NCI-H526 treated with DMSO at 0.1 percent for 48 hours (cell line): ENCODE results near the gene PPM1J.
A peak's percentile ranks its signal among the peaks of the same experiment; 100 is the strongest.
"Not testable (repeated sequence)": the region's sequence is repeated elsewhere in the genome, so short reads cannot be mapped to it uniquely, and the experiment has no call there.

ENCODE experiments used
- DNase-seq: peaks from one replicate; lab custom pipeline; 2025; lab: John Stamatoyannopoulos, UW

Gene PPM1J

DNA sequence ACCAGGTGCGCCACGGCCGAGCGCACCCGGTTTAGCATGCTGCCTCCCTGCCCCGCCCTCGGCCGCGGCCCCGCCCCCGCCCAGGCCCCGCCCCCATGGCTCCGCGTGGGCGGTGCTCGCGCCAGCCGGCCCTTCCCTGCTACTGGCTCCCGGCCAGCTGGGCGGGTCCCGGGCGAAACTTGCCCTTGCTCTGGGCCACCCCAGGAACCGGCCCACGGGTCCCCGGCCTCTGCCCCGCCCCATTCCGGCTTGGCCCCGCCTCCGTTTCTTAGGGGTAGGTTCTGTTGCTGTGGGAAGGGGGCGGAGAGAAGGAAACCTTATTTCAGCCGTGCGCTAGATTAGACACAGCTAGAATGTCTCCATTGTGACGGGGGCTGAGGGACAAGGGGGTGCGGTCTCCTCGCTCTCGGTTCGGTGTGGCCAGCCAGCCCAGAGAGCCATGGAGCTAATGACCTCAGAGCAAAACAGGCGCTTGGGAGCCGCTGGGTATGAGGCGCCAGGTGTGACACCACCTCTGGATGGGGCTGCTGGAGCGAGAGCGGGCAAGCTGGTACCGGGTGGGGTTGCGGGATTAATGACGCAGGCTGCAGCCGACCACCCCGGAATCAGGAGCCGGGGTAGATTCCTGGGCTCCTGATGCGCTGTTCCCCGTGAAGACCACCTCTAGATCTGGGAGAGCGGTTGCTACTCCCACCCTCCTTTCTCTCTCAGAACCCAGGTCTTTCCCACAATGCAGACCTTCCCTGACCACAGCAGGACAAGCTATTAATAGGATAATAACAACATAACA lies at the start of gene PPM1J:
Gene PPM1J, minus strand, starts transcription at position 69 of the 790 bp plus-strand sequence. Its CDS starts 31 bp downstream, at position 38.
- DNase-seq: peak; percentile 87

GRCh38 chr1:112762541-112763500 lies 47.7 kb upstream of the PPM1J start:
- DNase-seq: peak; percentile 91

DNA sequence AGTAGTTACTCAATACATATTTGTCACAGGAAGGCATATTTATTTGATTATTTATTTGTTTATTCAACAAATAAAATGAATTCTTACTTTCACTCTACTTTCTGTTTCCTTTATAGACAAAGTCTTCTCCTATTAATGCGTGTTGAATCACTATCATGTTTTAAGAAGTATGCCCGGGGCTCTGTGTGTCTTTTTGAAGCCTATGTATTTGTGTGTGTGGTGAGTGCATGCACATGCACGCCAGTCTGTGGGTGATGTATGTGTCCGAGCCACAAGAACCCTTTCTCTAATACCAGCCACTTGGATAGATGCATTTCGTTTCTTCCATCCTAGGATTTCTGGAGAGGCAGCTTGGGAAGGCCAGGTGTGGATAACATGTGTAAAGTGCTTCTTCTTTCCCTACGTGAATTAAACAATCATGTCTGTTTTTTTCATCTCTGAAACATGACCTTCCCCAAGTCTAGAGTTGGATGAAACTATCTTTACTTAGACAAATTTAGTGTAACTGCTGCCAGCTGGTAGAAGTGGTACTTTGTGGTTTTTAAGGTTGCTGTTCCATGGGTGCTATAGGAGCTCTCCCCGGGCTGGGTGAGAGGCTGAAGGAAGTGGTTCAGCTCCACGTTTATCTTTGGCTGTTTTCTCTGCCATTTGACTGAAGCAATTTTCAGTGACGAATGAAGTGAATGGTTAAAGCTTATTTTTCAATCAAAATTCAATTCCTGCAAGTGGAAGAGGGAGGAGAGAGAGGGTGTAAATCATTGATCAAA lies 46.8 kb upstream of the PPM1J start:
- DNase-seq: peak; percentile 97

DNA sequence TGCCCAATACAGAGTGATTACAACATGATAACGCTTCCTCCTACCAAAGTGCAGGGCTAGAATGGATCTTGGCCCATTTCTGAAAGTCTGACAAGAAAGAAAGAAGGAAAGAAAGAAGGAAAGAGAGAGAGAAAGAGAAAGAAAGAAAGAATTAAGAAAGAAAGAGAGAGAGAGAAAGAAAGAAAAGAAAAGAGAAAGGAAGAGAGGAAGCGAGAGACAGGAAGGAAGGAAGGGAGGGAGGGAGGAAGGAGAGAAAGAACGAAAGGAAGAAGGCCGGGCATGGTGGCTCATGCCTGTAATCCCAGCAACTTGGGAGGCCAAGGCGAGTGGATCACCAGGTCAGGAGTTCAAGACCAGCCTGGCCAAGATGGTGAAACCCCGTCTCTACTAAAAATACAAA lies 44.1 kb upstream of the PPM1J start:
- no peak for DNase-seq

DNA sequence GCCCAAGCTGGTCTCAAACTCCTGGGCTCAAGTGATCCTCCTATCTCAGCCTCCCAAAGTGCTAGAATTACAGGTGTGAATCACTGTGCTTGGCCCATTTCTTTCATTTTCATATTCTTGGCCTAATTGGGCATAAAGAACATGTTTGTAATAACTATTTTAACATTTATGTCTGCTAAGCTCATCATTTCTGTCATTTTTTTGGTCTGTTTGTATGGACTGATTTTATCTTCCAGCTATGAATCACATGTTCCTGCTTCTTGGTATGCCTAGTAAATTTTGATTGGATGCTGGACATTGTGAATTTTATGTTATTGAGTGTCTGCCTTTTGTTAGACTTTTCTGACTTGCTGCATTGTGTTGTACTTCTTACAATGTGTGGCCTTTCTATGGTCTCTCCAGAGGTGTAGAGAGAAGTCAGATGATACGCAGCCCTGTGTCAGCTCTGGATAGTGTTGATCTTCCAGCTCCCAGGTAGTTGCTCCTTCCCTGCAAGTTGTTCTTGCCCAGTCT lies 39.0 kb upstream of the PPM1J start:
- DNase-seq: no peak

GRCh38 chr1:112748396-112748795 lies 33.3 kb upstream of the PPM1J start:
- DNase-seq: no peak

DNA sequence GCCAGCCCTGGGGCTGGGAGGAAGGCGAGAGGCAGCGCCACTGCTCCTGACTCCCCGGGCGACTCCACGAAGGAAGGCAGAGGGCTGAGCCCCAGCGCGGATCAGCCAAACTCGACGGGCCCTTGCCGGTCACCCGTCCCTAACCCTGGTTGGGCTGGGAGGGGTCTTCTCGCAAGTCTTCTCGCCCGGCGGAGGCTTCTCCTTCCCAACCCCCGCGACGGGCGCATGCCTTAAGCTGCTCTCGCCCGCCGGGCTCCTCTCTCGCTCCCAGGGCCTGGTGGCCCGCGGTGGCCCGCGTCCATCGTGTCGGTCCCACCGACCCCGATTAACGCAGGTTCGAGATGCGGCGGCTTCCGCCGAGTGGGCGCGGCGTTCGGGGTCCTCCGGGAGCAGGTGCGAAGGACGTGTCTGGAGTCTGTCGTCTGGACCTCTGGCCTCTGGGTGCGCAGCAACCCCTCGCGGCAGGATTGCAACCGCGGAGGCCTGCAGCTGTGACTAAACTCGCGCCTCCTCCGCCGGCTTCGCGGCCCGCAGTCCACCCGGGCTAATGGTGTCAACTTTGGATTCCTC lies 29.0 kb upstream of the PPM1J start:
- DNase-seq: no peak

GRCh38 chr1:112743174-112744008 lies 28.3 kb upstream of the PPM1J start:
- no peak for DNase-seq

GRCh38 chr1:112737573-112737972 lies 22.4 kb upstream of the PPM1J start:
- DNase-seq: peak; percentile 7

- no peak for DNase-seq
Observed at GRCh38 chr1:112735752-112736151, 20.6 kb upstream of the PPM1J start.

DNA sequence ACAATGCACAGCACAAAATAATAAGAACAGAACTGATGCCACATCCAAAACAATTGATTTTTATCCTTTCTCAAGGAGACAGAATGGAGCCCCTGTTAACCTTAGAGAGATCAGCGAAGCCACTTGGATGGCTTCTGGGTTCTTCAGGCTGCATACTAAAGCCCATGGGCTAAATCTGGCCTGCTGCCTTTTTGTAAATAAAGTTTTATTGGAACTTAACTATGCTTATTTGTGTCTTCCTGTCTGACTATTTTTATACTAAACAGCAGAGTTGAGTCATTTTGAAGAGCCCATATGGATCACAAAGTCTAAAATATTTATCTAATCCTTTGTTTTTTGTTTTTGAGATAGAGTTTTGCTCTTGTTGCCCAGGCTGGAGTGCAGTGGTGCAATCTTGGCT lies 16.3 kb upstream of the PPM1J start:
- DNase-seq: no peak

DNA sequence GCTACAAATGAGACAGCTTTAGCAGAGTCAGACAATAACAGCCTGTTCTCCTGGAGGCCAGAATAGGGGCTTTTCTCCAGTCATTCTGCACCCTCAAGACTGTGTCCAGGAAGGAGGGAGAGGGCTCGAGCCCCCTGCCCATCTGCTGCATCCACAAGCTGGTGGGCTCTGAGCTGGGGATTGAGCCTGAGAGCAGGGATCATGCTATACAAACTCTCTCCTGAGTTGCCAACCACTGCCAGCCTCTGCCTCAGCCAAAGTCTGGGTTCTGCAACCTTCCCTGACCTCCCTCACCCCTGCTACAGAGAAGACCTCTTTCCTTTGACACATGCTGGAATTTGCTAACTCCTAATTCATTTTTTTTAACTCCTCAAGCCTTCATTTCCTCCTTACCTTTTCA lies 14.8 kb upstream of the PPM1J start:
- no peak for DNase-seq

DNA sequence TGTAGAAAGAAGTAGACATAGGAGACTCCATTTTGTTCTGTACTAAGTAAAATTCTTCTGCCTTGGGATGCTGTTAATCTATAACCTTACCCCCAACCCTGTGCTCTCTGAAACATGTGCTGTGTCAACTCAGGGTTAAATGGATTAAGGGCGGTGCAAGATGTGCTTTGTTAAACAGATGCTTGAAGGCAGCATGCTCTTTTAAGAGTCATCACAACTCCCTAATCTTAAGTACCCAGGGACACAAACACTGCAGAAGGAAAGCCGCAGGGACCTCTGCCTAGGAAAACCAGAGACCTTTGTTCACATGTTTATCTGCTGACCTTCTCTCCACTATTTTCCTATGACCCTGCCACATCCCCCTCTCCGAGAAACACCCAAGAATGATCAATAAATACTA lies 13.9 kb upstream of the PPM1J start:
- DNase-seq: not testable (repeated sequence)

DNA sequence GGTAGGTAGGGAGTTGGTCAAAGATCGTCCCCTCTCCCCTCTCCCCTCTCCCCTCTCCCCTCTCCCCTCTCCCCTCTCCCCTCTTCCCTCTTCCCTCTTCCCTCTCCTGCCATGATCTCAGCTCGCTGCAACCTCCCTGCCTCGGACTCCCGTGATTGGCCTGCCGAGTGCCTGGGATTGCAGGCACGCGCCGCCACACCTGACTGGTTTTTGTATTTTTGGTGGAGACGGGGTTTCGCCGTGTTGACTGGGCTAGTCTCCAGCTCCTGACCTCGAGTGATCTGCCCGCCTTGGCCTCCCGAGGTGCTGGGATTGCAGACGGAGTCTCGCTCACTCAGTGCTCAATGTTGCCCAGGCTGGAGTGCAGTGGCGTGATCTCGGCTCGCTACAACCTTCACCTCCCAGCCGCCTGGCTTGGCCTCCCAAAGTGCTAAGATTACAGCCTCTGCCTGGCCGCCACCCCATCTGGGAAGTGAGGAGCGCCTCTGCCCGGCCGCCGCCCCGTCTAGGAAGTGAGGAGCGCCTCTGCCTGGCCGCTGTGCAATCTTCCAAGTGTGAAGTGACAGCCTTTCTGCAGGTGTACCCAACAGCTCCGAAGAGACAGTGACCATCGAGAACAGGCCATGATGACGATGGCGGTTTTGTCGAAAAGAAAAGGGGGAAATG lies 13.3 kb upstream of the PPM1J start:
- DNase-seq: not testable (repeated sequence)

DNA sequence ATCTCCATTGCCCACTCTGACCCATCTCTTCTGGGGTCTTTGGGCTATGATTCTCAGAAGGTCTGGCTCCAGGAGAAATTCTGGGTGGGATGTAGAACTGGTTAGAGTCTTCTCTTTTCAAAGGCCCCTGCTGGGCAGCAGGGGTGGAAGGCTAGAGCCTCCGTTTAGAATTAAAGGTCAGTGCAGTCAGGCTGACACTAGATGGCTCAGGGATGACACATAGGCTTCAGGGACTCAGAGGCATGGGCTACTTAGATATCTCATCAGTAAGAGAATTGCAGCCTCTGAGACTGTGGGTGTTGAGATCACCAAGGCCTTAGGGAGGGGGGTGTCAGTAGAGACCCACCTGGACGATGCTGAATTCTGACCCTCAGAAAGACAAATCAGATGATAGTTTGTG lies 12.6 kb upstream of the PPM1J start:
- DNase-seq: peak; percentile 13

DNA sequence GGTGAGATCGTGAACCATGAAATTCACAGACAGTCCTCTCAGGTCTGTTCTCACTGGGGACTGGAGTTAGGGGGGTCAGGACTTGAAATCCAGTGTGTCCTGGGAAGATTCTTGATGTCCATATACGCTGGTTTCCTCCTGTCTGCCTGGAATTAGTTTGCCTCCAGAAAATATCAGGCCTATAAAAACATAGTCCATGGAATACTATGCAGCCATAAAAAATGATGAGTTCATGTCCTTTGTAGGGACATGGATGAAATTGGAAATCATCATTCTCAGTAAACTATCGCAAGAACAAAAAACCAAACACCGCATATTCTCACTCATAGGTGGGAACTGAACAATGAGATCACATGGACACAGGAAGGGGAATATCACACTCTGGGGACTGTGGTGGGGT lies 9.1 kb upstream of the PPM1J start:
- not testable (repeated sequence) for DNase-seq

DNA sequence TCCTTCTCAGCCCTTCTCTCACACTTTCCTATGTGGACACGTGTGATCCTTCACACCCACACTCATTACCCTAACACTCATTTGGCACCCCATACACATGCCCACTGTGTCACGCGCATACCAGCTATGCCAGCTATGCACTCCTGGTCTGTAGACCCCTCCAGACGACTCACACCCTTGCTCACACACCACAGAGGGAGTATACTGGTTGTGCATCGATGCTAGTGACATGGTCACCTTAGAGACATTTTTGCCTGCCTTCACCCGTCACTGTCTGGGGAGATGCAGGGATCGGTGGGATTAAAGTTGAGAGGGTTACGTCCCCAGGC lies 8.3 kb upstream of the PPM1J start:
- no peak for DNase-seq

DNA sequence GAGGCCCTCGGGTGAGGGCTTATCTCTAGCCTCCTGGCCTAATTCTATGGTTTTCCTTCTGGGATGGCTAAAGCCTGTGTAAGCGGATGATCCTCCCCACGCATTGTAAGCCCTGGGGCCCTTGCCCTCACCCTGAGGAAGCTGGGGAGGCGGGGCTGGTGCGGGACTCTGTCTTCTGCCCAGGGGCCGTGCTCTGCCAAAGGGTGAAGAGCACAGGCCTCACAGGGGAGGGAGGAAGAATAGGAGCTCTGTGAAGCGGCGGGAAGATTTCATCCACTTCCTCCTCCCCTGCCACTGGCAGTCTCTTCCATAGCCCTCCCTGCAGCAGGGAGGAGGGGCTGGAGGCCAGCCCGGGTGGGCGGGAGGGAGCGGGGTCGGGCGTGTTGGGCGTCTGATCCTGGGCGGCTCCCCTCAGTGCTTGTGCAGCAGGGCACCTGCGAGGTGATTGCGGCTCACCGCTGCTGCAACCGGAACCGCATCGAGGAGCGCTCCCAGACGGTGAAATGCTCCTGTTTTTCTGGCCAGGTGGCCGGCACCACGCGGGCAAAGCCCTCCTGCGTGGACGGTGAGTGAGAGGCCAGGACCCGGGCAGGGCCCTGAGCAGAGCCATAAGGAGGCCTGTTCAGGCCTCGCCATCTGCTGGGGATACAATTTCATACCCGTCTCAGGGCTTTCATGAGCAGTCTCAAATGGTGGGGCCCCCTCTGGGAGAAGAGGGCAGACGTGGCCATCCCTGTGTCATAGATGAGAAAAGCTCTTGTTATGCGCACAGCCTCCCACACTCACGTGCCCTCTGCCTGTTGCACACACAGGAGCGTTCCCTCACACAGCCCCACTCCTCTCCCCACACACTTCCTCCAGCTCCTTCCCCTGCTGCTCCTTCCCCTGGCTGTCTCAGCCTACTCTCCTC lies 7.7 kb upstream of the PPM1J start:
- DNase-seq: peak; percentile 49

- DNase-seq: no peak
Observed at GRCh38 chr1:112721966-112722524, 6.9 kb upstream of the PPM1J start.
